ENCODE results near the gene PPDPF. TPM values are rescaled to one million over a fixed set of nuclear protein-coding genes. Genes with fewer than 3 reads are reported as not detected.

PPDPF gene
- polyA plus RNA-seq, 2 of the 4 experiments (the other 2 are of a cell fraction), result 7.7 to 217 TPM

- no peak overlapping the region for H3K4me2 ChIP-seq
- no peak overlapping the region for H3K27ac ChIP-seq
- FAIRE-seq (no peak), DNase-seq (ENCODE audit: low read depth in 1 of 2, low spot score in 1 of 2) (no peak), ATAC-seq (no peak)
- H3K4me1 ChIP-seq, result no peaks in the 10 kb centered on the region
- POLR2A ChIA-PET, result interaction anchor here (0.6 to 0.7 kb wide), 2 partner anchors 11 to 12 kb away, joined by 3 to 7 read pairs; partner anchors contain the start of gene HELZ2
- WGBS (ENCODE audit: missing lambda C conversion rate), result 75% methylated on average over 8 of the region's 36 CpGs
- CTCF ChIA-PET, result interaction anchor here (1.1 to 7.6 kb wide), 3 partner anchors 24 to 70 kb away, joined by 4 to 49 read pairs (median 7); partner anchors contain the start of gene PTK6
- TF ChIP-seq MAZ (IDR thresholded peaks at IDR 0.05; ENCODE audit: borderline replicate concordance, low read depth, low read length), result no peak
- TF ChIP-seq TP53 (CRISPR knock-in tag; IDR thresholded peaks at IDR 0.05), result no peak
- TF ChIP-seq ESRRA (IDR thresholded peaks at IDR 0.05; ENCODE audit: borderline replicate concordance, low read length), result no peak
- no peak for TF ChIP-seq SREBF2 (IDR thresholded peaks at IDR 0.05)
- TF ChIP-seq ZSCAN20 (CRISPR knock-in tag; IDR thresholded peaks at IDR 0.05), result no peak
- TF ChIP-seq MYC (IDR thresholded peaks at IDR 0.05; ENCODE audit: borderline replicate concordance, low read length), result no peak
- no peak for TF ChIP-seq ELK1 (IDR thresholded peaks at IDR 0.05; ENCODE audit: low read depth, low read length)
- TF ChIP-seq BCL3 (IDR thresholded peaks at IDR 0.05), result no peak
- no peak for TF ChIP-seq TFCP2L1 (CRISPR knock-in tag; IDR thresholded peaks at IDR 0.05)
- TF ChIP-seq HEYL (CRISPR knock-in tag; IDR thresholded peaks at IDR 0.05), result no peak
- no peak for TF ChIP-seq PBX3 (IDR thresholded peaks at IDR 0.05)
- no peak for TF ChIP-seq EHF (CRISPR knock-in tag; IDR thresholded peaks at IDR 0.05)
- no peak for TF ChIP-seq ZNF302 (CRISPR knock-in tag; IDR thresholded peaks at IDR 0.05)
- TF ChIP-seq MAFK (IDR thresholded peaks at IDR 0.05; ENCODE audit: partially characterized antibody), result no peak
- TF ChIP-seq HOXB5 (CRISPR knock-in tag; IDR thresholded peaks at IDR 0.05), result no peak
- no peak for TF ChIP-seq USF2 (IDR thresholded peaks at IDR 0.05)
- TF ChIP-seq RCOR1 (IDR thresholded peaks at IDR 0.05; ENCODE audit: low read depth, low read length), result no peak
- no peak for TF ChIP-seq E2F6 (IDR thresholded peaks at IDR 0.05; ENCODE audit: borderline replicate concordance, low read depth)
- TF ChIP-seq HMGXB4 (CRISPR knock-in tag; IDR thresholded peaks at IDR 0.05; ENCODE audit: borderline replicate concordance), result no peak
- TF ChIP-seq HOXB13 (CRISPR knock-in tag; IDR thresholded peaks at IDR 0.05; ENCODE audit: low read depth), result no peak
- no peaks in the 10 kb centered on the region for H3K9me3 ChIP-seq
- no peak overlapping the region for H3K4me3 ChIP-seq
These were observed 41.2 kb downstream of the PPDPF start for GRCh38 chr20:63561624-63562396.

Data from A549 (cell line).